Measurements from ENCODE around the gene ARFRP1.

The ARFRP1 gene

DNA sequence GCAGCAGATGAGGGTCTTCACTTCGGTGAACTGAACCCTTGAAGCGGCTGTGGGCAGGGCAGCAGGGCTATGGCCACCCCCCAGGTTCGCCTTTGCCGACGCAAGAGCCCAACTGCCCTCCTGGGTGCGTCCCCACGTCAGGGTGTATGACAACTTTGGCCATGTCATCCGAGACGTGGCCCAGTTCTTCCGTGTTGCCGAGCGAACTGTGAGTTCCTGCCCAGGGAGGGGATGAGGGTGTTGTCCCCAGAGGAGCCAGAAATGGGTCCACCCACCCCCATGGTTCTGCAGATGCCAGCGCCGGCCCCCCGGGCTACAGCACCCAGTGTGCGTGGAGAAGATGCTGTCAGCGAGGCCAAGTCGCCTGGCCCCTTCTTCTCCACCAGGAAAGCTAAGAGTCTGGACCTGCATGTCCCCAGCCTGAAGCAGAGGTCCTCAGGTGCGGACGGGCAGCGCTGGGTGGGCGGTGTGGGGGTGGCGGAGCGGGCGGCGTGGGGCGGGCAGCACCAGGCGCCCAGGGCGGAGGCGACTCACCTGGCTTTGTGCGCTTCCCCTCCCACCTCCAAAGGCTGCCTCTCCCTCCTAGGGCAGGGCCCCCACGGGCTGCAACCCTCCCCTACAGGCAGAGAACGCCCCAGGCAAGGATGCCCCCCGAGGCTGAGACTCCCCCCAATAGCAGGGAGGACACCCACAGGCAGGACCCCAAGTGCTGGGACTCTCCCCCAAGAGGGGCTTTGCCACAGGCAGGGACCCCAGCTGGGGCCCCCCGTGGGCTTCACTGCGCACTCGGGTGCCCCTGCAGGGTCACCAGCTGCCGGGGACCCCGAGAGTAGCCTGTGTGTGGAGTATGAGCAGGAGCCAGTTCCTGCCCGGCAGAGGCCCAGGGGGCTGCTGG, 17.5 kb downstream of the ARFRP1 start:
- no peak for DNase-seq

DNA sequence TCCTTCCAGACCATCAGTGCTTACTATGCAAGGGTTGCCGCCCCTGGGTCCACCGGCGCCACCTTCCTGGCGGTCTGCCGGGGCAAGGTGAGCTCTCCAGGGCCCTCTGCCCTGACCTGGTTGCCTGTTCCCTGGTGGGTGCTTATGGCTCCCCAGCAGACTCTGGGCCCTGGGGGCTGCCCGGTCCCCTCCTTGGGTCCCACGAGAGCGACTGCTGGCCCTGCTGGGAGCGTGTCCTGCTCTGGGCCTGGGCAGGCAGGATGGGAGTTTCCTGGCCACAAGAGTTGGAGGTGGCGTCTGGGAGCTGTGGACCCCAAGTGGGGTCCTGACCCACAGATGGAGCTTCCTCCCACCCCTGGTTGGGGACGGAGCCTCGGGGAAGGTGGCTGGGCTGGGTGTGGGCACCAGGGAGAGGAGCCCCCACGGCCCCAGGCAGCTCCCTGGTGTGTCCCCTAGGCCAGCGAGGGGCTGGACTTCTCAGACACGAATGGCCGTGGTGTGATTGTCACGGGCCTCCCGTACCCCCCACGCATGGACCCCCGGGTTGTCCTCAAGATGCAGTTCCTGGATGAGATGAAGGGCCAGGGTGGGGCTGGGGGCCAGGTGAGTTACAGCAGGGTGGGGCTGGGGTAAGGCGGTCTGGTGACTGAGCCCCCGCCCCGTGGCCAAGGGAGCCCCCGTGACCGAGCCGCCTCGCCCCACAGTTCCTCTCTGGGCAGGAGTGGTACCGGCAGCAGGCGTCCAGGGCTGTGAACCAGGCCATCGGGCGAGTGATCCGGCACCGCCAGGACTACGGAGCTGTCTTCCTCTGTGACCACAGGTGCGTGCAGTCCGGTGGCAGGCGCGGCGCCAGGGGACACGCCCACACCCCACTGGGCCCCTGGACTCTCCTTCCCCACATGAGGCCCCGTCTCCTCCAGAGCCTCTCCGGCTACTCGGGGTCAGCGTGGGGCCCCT, 18.5 kb downstream of the ARFRP1 start:
- DNase-seq, result no peak

DNA sequence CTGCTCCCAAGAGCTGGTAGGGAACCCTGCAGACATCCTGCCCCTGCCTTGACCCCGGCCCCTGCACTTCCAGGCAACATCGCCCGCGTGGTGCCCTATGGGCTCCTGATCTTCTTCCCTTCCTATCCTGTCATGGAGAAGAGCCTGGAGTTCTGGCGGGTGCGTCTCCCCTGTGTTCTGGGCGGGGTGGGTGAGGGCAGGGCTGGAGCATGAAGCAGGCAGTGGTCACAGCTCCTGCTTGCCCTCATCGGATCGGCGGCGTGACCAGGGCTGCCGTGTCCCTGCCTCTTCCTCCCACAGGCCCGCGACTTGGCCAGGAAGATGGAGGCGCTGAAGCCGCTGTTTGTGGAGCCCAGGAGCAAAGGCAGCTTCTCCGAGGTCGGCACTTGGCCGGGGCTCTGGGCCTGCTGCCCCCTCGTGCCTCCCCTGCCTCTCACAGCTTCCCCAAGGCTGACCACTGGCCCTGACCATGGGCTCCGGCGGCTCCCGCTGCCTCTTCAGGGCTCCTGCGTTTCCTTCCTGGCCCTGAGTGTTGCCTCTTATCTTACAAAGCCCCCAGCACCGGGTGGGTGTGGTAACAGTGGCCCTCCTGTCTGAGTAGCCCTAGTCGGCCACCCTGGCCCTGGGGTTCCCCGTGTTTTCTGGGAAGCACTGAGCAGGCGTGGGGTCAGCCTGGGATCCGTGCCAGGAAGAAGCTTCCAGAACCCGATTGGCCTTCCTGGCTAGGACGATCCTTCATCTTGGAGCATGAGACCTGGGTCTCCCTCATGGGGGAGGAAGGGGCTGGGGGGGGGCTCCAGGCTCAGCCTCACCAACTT, 19.3 kb downstream of the ARFRP1 start:
- DNase-seq, result no peak

DNA sequence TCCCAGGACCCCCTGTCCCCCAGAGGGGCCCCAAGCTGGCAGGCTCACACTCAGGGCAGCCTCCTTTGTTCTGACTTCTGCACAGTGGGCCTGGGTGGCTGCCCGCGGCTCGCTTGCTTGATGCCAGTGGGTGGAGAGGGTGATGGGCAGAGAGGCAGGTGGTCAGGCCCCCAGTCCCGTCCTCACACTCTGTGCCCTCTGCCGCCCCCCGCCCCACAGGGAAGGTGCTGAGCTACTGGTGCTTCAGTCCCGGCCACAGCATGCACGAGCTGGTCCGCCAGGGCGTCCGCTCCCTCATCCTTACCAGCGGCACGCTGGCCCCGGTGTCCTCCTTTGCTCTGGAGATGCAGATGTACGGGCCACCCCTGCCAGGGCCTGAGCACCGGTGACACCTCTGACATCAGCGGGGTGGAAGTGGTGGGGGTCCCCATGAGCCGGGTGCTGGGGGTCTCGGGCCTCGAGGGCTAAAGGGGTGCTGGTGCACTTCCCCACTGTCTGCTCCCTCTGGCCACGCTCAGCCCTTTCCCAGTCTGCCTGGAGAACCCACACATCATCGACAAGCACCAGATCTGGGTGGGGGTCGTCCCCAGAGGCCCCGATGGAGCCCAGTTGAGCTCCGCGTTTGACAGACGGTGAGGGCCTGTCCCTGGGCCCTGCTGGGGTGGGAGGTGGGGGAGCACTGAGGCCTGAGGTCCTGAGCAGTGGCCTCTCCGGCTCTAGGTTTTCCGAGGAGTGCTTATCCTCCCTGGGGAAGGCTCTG, 20.2 kb downstream of the ARFRP1 start:
- no peak for DNase-seq

DNA sequence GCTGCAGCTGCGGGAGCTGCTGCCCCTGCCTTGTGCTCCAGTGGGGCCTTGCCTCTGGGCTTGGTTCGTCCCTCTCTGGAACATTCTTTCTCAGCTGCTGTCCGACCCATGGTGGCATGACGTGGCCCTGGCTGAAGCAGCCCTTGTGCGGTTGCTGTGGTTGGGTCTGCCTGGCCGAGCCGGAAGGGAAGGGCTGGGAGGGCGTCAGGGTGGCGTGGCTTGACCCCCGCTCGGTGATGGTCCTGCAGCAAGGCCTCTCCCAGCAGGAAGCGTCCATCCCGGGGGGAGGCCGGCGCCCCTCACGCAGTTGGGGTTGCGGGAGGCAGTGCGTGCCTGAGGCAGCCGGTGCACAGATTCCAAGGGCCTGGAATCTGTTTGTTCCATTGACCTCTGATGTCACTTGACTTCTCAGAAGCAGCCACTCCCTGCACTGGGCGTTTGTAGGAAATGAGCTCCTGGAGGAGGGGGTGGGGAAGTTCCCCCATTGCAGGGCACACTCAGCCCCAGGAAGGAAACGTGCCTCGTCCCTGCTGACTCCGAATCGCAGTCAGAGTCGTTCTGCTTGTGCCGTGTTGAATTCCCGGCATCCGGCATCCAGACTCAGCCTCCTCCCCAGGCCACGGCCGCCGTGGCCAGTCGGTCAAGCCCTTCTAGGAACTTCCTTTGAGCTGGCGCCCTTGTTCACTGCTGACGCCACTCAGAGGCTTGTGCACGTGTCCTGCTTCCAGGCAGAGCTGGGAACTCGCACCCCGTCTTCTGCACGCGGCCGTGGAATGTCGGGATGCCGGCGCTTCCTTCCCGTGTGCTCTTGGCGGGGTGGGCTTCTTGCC, 21.1 kb downstream of the ARFRP1 start:
- peak; percentile 70 for DNase-seq

DNA sequence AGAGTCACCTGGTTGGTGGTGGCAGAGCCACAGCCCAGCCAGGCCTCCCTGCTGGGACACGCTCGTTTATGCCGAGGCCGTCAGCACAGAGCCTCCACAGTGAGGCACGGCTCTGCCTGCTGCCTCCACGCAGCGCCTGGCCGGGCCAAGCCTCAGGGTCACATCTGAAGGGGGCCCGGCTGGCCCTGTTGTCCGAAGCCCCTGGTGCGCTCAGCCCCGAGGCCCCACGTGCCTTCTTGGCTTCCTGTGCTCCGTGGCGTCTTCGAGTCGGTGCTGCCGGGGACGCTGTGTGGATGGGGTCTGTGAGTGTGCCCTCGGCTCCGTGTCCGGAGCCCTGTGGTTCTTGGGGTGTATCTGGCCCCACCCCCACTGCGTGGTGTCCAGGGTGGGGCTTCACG, 21.7 kb downstream of the ARFRP1 start:
- DNase-seq, result no peak

DNA sequence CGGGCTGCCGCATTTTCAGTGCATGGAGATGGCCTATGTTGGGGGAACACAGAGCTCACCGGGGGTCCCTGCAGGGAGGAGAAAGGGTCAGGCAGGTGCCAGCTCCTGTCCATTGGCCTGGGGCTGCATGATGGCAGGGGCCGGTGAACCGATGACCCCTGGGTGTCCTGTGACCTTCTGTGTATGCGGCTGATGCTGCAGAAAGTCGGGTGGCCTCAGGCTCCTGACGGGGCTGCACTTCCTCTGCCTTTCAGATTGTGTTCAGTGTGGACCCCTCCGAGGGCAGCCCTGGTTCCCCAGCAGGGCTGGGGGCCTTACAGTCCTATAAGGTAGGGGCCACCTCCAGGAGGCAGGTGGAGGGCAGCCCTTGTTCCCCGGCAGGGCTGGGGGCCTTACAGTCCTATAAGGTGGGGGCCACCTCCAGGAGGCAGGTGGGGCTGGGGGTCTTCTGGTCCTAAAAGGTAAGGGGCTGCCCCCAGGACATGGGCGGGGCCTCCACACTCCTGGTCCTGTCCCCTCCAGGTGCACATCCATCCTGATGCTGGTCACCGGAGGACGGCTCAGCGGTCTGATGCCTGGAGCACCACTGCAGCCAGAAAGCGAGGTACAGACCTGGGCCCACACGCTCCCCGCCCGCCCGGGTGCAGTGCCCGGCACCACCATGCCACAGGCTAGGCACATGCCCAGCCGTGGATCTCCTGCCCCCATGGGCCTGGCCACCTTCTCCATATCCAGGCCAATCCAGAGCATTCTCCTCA, 22.3 kb downstream of the ARFRP1 start:
- DNase-seq, result no peak

DNA sequence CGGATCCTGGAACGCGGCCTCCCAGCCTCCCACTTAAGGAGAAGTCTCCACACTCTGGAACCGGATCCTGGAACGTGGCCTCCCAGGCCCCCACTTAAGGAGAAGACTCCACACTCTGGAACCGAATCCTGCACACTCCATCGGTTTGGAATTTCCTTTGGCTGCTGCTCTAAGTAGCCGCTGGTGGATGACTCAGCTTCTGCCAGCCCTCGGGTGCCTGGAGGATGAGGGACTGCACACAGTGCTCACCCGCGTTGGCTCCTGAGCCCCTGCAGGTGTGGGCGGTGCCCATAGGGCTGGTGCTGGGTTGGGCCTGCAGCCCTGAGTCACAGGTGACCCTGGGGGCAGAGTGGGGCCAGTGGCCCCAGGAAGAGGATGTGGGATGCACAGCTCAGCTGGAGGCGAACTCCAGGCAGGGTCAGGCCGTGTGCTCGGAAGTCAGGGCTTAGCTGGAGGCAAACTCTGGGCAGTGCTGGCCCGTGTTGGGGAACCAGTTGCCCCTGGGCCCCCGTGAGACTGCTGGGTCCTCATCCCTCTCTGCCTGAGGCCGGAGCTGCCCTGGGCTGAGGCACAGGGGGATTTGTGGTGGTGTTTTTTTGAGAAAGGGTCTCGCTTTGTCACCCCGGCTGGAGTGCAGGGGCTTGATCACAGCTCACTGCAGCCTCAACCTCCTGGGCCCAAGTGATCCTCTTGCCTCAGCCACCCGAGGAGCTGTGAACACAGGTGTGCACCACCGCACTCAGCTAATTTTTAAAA, 25.2 kb downstream of the ARFRP1 start:
- no peak for DNase-seq

DNA sequence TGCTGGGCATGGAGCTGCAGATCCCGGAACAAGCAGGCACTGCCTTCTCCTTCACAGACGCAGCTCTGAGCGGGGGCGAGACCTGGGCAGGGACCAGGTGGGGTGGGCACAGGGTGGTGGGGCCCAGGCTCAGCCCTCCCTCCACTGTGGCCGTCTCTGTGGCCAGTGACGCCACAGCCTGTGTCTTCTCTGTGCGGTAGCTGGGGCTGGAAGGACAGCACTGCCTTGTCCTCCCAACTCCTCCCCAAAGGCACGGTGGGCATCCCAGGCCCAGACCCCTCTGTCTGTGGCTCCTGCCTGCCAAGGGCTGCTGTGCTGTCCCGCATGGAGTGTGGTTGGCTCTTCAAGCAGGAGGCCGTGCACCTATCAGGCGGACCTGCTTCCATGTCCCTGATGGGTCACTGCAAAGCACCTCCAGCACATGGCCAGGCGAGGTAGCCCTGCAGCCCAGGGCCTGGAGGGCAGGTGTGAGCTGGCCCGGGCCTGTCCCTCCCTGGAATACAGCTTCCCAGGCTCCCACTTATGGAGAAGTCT, 26.1 kb downstream of the ARFRP1 start:
- DNase-seq, result no peak

DNA sequence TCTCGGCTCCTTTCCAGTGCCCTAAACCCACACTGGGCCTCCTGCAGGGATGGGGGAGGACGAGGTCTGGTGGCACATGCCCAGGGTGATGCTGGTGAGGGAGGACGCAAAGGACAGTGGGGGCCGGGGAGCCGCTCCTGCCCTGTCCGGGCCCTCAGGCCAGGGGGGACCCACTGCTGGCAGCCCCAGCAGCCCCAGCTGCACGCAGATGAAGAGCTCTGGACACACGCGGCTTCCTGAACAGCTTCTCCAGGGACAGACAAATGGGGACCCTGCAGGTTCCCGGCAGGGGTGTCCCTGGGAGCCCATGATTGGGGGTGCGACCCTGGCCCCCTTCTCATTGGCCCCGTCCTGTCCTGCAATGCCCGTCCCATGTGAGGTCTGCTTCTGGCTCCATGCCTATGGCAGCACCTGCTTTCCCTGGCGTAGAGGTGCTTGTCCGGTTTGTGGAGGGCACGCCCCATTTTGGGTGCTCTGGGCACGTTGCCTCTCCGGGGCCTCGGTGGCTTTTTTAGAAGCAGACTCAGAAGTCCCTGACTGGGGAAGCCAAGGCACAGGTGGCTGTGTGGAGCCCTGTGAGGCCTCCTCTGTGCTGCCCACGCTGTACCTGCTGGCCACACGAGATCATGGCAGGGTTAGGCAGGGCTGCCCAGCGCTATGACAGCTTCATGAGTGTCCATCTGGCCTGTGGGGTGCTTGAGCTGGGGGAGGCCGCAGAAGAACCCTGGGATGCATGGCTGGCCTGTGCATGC, 26.7 kb downstream of the ARFRP1 start:
- no peak for DNase-seq

DNA sequence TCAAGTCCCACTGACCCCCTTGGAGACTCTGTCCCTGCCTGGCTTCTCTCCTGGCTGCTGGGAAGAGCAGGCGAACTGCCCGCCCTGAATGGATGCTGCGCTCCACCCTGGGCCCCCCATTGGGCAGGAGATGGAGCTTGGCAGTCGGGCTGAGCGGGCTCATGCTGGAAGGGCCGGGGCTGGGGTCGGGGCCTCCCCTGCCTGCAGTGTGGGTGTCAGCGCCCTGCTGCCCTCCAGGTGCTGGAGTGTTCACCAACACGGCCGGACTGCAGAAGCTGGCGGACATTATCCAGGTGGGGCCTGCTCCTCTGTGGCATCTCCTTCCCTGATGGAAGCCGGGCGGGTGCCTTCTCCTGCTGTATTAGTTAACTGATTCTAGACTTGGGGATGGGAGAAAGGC, 27.3 kb downstream of the ARFRP1 start:
- no peak for DNase-seq

DNA sequence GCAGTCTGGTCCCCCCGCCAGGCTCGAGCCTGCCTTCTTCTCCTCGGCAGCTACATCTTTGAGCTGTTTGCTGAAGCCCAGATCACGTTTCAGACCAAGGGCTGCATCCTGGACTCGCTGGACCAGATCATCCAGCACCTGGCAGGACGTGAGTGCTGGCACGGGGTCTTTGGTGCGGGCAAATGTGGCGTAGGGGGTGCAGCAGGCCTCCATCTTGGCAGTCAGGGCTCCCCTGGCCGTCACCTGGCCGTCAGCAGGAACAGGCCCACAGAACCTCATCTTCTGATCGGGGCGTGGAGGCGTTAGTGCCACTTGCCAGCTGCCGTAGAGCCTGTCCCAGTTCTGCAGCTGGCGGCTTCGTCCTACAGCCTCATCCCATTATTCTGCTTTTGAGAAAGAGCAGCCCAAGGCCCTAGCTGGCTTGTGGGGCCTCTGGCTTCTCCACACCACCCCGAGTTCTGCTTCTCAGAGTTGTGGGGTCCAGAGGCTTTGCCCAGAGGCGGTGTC, 27.9 kb downstream of the ARFRP1 start:
- DNase-seq, result no peak

DNA sequence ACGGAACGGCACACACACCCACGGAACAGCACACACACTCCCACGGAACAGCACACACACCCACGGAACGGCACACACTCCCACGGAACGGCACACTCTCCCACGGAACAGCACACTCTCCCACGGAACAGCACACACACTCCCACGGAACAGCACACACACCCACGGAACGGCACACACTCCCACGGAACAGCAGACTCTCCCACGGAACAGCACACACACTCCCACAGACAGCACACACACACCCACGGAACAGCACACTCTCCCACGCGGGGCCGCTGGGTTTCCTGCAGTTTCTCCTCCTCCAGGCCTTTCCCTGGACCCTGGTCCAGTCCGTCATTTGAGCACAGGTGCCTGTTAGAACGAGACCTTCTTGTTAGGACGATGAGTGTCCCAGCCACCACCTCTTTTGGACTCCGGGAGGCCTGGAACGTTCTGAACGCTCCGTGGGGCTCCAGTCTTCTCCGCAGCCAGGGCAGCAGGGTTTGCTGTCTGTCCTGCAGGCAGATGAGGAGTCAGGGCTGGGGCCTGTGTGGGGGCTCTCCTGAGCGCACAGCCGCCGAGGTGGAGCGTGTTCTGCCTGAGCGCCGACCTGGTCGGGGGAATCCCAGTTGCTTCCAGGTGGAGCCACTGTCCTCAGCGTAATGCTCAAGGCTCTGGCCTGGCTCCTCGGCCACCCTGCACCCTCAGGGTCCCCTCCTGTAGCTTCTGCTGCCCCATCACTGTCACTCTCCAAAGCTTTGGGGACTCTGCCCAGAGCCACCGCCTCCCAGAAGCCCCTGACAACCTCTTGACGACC, 28.9 kb downstream of the ARFRP1 start:
- DNase-seq, result no peak

DNA sequence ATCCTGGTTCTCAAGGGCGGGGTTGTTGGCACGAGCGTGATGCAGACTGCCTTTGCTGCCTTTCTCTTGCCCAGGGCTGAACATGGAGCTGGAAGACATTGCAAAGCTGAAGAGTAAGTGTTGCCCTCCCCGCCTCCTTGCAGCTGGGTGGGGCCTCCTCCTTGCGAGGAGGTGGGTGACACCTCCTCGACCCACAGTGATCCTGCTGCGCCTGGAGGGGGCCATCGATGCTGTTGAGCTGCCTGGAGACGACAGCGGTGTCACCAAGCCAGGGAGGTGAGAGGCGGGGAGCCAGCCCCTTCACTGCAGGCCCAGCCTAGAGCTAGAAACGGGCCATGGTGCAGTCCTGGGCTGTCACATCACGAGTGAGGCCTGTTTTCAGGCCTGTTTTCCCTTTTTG, 29.7 kb downstream of the ARFRP1 start:
- no peak for DNase-seq

DNA sequence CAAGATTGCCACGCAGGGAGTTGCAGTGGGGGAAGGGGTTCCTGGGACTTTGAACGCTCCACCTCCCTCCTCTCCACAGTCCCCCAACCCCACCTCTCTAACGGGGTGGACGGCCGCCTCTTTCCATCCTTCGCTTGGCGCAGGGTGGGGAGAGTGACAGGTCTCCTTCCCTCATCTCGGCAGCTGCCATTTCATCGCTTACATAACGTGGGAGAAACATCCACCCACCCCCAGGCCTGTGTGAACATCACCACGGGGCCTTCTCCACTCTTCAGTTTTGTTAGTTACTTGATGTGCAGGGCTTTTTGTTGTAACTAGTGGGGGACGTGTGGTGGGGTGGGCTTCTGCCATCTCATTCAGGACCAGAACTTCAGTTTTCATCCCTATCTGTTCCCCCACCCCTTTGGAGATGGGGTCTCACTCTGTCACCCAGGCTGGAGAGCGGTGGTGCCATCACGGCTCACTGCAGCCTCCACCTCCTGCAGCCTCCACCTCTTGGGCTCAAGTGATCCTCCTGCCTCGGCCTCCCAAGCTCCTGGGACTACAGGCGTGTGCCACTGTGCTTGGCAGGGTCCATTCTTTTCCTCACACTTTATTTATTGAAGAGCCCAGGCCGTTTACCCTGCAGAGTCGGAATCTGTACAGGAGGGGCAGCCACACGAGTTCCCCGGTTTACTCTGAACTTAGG, 32.0 kb downstream of the ARFRP1 start:
- DNase-seq, result no peak

DNA sequence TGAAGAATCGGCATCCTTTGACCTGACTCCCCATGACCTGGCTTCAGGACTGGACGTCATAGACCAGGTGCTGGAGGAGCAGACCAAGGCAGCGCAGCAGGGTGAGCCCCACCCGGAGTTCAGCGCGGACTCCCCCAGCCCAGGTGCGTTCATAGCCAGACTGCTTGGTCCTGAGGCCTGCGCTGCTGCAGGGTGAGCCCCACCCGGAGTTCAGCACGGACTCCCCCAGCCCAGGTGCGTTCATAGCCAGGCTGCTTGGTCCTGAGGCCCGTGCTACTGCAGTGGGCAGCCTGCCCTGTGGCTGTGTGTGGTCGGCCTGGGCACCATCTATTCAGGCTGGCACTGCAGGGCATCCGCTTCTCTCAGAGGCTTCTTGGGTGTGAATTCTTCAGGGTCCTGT, 33.8 kb downstream of the ARFRP1 start:
- no peak for DNase-seq

DNA sequence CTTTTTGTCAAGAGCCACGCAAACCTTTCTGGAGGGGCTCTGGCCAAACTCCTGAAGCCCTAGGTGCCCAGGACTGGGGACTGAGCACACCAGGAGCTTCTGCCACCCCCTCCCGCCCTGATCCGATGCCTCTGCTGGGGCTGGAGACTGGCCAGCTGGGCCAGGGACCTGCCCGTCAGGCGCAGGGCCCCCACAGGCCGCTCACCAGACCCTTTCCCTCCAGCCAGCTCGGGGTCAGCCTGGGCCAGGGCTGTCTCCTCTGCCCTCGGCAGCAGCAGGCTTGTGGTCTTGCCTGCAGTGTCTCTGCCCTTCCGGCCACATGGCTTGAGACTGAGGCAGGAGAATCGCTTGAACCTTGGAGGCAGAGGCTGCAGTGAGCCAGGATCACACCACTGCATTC, 35.1 kb downstream of the ARFRP1 start:
- DNase-seq, result no peak

Measured in hematopoietic multipotent progenitor cell treated with erythropoietin and hydrocortisone succinate and interleukin-3 and kit ligand, for 6 days (in vitro differentiated cells).